GM12878 (cell line): Measurements from ENCODE around the gene MAFG. TPM values are rescaled to one million over a fixed set of nuclear protein-coding genes. Genes with fewer than 3 reads are reported as not detected.

Experiments
- ATAC-seq: fragments of 200-7000 bp; cut with Tn5 transposase; 3 replicates; pipeline ENCODE4 v1.9.1; 2020; ENCODE audit warnings: mild to moderate bottlenecking, moderate library complexity
- BruUV-seq: library from RNA; stranded (reverse); fragments of 400-500 nt; replicated peaks from 2 replicates; lab custom pipeline; 2021; lab: Mats Ljungman, UMichigan
- CTCF ChIA-PET: fragments of 300-600 bp; sonication (Branson Sonifier 250); formaldehyde crosslinking; extraction: SDS; loops from one replicate; lab custom pipeline; 2021; ENCODE audit warnings: inconsistent platforms; lab: Yijun Ruan, JAX
- POLR2A ChIA-PET: fragments of 350-600 bp; formaldehyde crosslinking; extraction: SDS; loops from one replicate; lab custom pipeline; 2021; ENCODE audit warnings: inconsistent platforms; lab: Charles Lee
- RAD21 ChIA-PET: fragments of 300-600 bp; sonication (Branson Sonifier 250); formaldehyde crosslinking; loops from one replicate; lab custom pipeline; 2023; ENCODE audit warnings: antibody characterized with exemption; ENCODE audit not compliant: unreplicated experiment; lab: Charles Lee
- SMC1A ChIA-PET: fragments of 300-600 bp; sonication (Branson Sonifier 250); formaldehyde crosslinking; loops from one replicate; lab custom pipeline; 2023; ENCODE audit not compliant: unreplicated experiment, uncharacterized antibody; lab: Charles Lee
- DNase-seq: peaks from one replicate; pipeline ENCODE4 v3.0.0-alpha.2; 2011; ENCODE audit warnings: low read depth, low spot score
- FAIRE-seq: peaks from 3 replicates; lab custom pipeline; 2011; peaks lifted over from hg19 to GRCh38; lab: Jason Lieb, UNC
- H2AFZ ChIP-seq: 2 replicates; pipeline ENCODE4 v1.6.0; 2011; ENCODE audit warnings: low read depth, low read length, control low read depth; ENCODE audit not compliant: control insufficient read depth
- H3K27ac ChIP-seq: 2 replicates; pipeline ENCODE4 v1.5.1; 2011; ENCODE audit warnings: control low read depth; ENCODE audit not compliant: control insufficient read depth, insufficient read depth
- H3K27me3 ChIP-seq, 2 experiments: replicated peaks in 1 of 2; 2 replicates each; pipeline versions ENCODE4 v1.6.0 to v1.6.1; 2011; ENCODE audit warnings: low read length in 1 of 2; ENCODE audit not compliant: control insufficient read depth in 2 of 2, insufficient read depth in 2 of 2
- H3K36me3 ChIP-seq, 2 experiments: 2 replicates each; pipeline ENCODE4 v1.5.1; 2011; ENCODE audit warnings: low read length in 1 of 2; ENCODE audit not compliant: control insufficient read depth in 2 of 2, insufficient read depth in 2 of 2
- H3K4me1 ChIP-seq: 2 replicates; pipeline ENCODE4 v1.6.1; 2011; ENCODE audit warnings: mild to moderate bottlenecking, low read length, moderate library complexity, mixed read lengths; ENCODE audit not compliant: control insufficient read depth, insufficient read depth
- H3K4me2 ChIP-seq: 2 replicates; pipeline ENCODE4 v1.6.0; 2011; ENCODE audit warnings: control low read depth; ENCODE audit not compliant: control insufficient read depth, insufficient read depth
- H3K4me3 ChIP-seq: fragments of 200-600 bp; sonication (generic); 2 replicates; pipeline ENCODE4 v1.5.1; 2016
- H3K79me2 ChIP-seq: 2 replicates; pipeline ENCODE4 v1.6.0; 2011; ENCODE audit warnings: low read length; ENCODE audit not compliant: control insufficient read depth, insufficient read depth
- H3K9ac ChIP-seq: 2 replicates; pipeline ENCODE4 v1.8.0; 2011; ENCODE audit warnings: low read length, control low read depth, mixed read lengths; ENCODE audit not compliant: control insufficient read depth, insufficient read depth
- H3K9me3 ChIP-seq: replicated peaks from 3 replicates; pipeline ENCODE4 v1.5.1; 2011; ENCODE audit warnings: mild to moderate bottlenecking, low read length; ENCODE audit not compliant: control insufficient read depth, insufficient read depth
- H4K20me1 ChIP-seq: 2 replicates; pipeline ENCODE4 v1.6.0; 2011; ENCODE audit not compliant: control insufficient read depth, insufficient read depth
- BHLHE40 ChIP-seq, 2 experiments: fragments of 450-650 bp in 1 of 2; IDR thresholded peaks; 2 replicates each; pipeline ENCODE4 v1.6.1; 2011 to 2017; ENCODE audit warnings: low read depth in 2 of 2, borderline replicate concordance in 1 of 2, improper control_type of control experiment in 1 of 2, low read length in 1 of 2, mild to moderate bottlenecking in 1 of 2
- EED ChIP-seq: sonication (generic); IDR thresholded peaks from 2 replicates; pipeline ENCODE4 v1.6.1; 2016; ENCODE audit warnings: antibody characterized with exemption, low read depth
- IKZF1 ChIP-seq: fragments of 450-650 bp; conservative IDR thresholded peaks from 2 replicates; pipeline ENCODE4 v1.6.1; 2017; ENCODE audit warnings: antibody characterized with exemption, mild to moderate bottlenecking
- JUNB ChIP-seq: IDR thresholded peaks from 2 replicates; pipeline ENCODE4 v1.6.1; 2016; ENCODE audit warnings: antibody characterized with exemption, mild to moderate bottlenecking
- KAT2A ChIP-seq: conservative IDR thresholded peaks from 2 replicates; pipeline ENCODE4 v1.6.1; 2011; ENCODE audit warnings: low read depth, low read length; ENCODE audit not compliant: control insufficient read depth
- NR2C1 ChIP-seq: fragments of 450-650 bp; IDR thresholded peaks from 2 replicates; pipeline ENCODE4 v1.6.1; 2017; ENCODE audit warnings: antibody characterized with exemption, mild to moderate bottlenecking, moderate library complexity
- POLR2A ChIP-seq: IDR thresholded peaks from 2 replicates; pipeline ENCODE4 v1.6.1; 2011; ENCODE audit warnings: low read depth, mild to moderate bottlenecking, low read length
- POLR2AphosphoS2 ChIP-seq: IDR thresholded peaks from 2 replicates; pipeline ENCODE4 v1.6.1; 2011; ENCODE audit warnings: low read depth, mild to moderate bottlenecking, low read length, improper control_type of control experiment, moderate library complexity
- RBBP5 ChIP-seq: fragments of 200-600 bp; sonication (generic); conservative IDR thresholded peaks from 2 replicates; pipeline ENCODE4 v1.6.1; 2016
- RFX5 ChIP-seq: IDR thresholded peaks from 2 replicates; pipeline ENCODE4 v1.6.1; 2011; ENCODE audit warnings: low read depth, low read length, improper control_type of control experiment
- SPI1 ChIP-seq: IDR thresholded peaks from 2 replicates; pipeline ENCODE4 v1.6.1; 2011; ENCODE audit warnings: low read depth, mild to moderate bottlenecking, low read length, moderate library complexity, borderline replicate concordance; ENCODE audit not compliant: insufficient read depth
- SREBF2 ChIP-seq: IDR thresholded peaks from 2 replicates; pipeline ENCODE4 v1.6.1; 2012; ENCODE audit warnings: mild to moderate bottlenecking, low read length
- TCF3 ChIP-seq: IDR thresholded peaks from 2 replicates; pipeline ENCODE4 v1.6.1; 2012; ENCODE audit warnings: low read depth, mild to moderate bottlenecking, low read length, borderline replicate concordance; ENCODE audit not compliant: insufficient read depth
- WGBS: methylation state at CpG from one replicate; pipeline ENCODE4 v1.1.6; 2016; ENCODE audit warnings: low lambda C conversion rate; ENCODE audit not compliant: insufficient replicate concordance, insufficient coverage; ENCODE audit errors: missing lambda C conversion rate; 5-methylcytosine and 5-hydroxymethylcytosine counted together
- in situ Hi-C: fragments of 300-500 bp; cut with MboI; formaldehyde crosslinking; loops from 9 replicates; pipeline ENCODE4 v1.14.3; 2018; ENCODE audit warnings: mixed read lengths
- intact Hi-C: fragments of 100-400 bp; cut with micrococcal nuclease; formaldehyde crosslinking; loops from one replicate; pipeline ENCODE4 v1.14.2; 2022; ENCODE audit not compliant: unreplicated experiment
- polyA plus RNA-seq, 11 experiments: library from polyadenylated mRNA; depleted of rRNA in 4 of 11; unstranded in 6 of 11; stranded (reverse) in 5 of 11; fragments of >200 nt; fragmentation: Nextera tagmentation in 4 of 11; fragmentation: Illumina TruSeq in 1 of 11; extraction: Ambion mirVana in 4 of 11; extraction: Trizol in 1 of 11; gene quantifications; 1 replicate in 1 of 11; 2 replicates in 10 of 11; pipeline versions ENCODE4 v1.2.1 to v1.2.3, GENCODE V29; 2011 to 2016; ENCODE audit warnings: inconsistent platforms in 2 of 11, missing spikeins in 2 of 11, low read depth in 1 of 11
- total RNA-seq, 4 experiments: library from RNA; depleted of rRNA in 3 of 4; stranded (reverse); fragments of >200 nt in 3 of 4; fragmentation: Illumina TruSeq in 1 of 4; extraction: Trizol in 1 of 4; gene quantifications; 2 replicates each; pipeline versions ENCODE4 v1.2.1 to v1.2.3, GENCODE V29; 2013 to 2021
- TF ChIP-seq, protein P1 (sequence below), 3 experiments: IDR thresholded peaks in 2 of 3; conservative IDR thresholded peaks in 1 of 3; 2 replicates each; pipeline ENCODE4 v1.5.1; 2011; ENCODE audit warnings: low read depth in 3 of 3, low read length in 3 of 3, mild to moderate bottlenecking in 3 of 3, control low read depth in 2 of 3, moderate library complexity in 2 of 3, inconsistent platforms in 1 of 3, mixed read lengths in 1 of 3; ENCODE audit not compliant: control insufficient read depth in 2 of 3, insufficient read depth in 1 of 3; ENCODE audit errors: extremely low read depth in 1 of 3
- TF ChIP-seq, protein P2 (sequence below): fragments of 450-650 bp; IDR thresholded peaks from 2 replicates; pipeline ENCODE4 v1.6.1; 2017; ENCODE audit warnings: low read depth, mild to moderate bottlenecking, moderate library complexity
- TF ChIP-seq, protein P3 (sequence below): IDR thresholded peaks from 2 replicates; pipeline ENCODE4 v1.6.1; 2012; ENCODE audit warnings: low read depth, low read length, improper control_type of control experiment
- TF ChIP-seq, protein P4 (sequence below): IDR thresholded peaks from 2 replicates; pipeline ENCODE4 v1.6.1; 2012; ENCODE audit warnings: low read depth, low read length, improper control_type of control experiment

Gene MAFG
- total and polyA plus RNA-seq, 10 of the 15 experiments (the other 5 are each of a cell fraction or from before 2014, with no cell fraction given), result 0.48 to 20.1 (median 7.6) TPM

DNA sequence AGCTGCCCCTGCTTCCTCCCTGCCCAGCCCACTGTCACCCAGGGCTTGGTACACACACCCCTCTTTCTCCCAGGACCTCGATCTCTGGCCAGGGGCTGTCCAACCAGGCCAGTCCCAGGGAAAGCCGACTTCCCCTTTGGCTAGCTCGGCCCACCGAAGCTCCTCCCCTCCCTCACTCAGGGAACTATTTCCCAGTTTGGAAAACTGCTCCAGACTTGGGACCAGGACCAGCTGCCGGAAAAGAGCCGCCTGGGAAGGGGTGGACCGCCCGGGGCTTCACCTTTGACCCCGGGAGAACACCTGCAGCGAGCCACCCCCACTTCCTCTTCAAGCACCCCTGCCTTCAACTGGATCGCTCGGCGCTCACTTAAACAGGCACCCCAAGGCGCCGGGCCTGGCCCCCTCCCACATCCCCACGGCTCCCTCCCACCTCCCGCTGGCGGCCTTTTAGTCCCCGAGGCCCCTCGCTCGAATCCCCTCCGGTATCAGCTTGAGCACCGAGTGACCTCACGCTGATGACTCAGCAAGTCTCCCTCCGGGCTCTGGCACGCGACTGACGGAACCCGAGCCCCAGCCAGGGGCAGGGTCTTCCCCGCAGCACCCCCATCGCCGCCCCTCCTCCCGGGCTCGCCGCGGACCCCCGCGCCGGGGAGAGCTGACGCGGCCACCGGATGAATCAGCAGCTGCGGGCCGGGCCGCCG, 934 bp downstream of the MAFG start:
- H3K4me2 ChIP-seq, result peak overlapping the region; percentile 97
- FAIRE-seq (peak; percentile 54), DNase-seq (no peak), ATAC-seq (peak; percentile 38)
- H3K36me3 ChIP-seq, result peaks cover 0 to 6% of the 10 kb centered on the region in 2 experiments; a peak in 2 of 4 replicates
- H3K27ac ChIP-seq, result peak overlapping the region; percentile 71
- ChIA-PET CTCF (interaction anchor here (1.2 to 2.1 kb wide), 5 partner anchors 10 to 93 kb away, joined by 3 to 9 read pairs (median 5); no protein-coding TSS in a partner anchor), RAD21 (interaction anchor here (0.6 to 1.1 kb wide), 6 partner anchors 9 to 243 kb away, joined by 3 to 4 read pairs (median 3); partner anchors contain the start of gene ARL16), POLR2A (interaction anchor here (0.5 to 2.0 kb wide), 6 partner anchors 10 to 257 kb away, joined by 3 to 8 read pairs (median 4); partner anchors contain the start of gene PYCR1), SMC1A (interaction anchor here (1.5 kb wide), 1 partner anchor 9 kb away, joined by 6 read pairs; no protein-coding TSS in a partner anchor)
- peaks cover 27% of the 10 kb centered on the region for H3K4me1 ChIP-seq
- H3K79me2 ChIP-seq, result peaks cover 39% of the 10 kb centered on the region
- 2% methylated on average over 35 of the region's 46 CpGs for WGBS
- H3K9ac ChIP-seq, result peak overlapping the region; percentile 85
- in situ Hi-C loops (no loop called here), intact Hi-C loops (loop anchor here (5.0 kb wide), 2 partner anchors 41 to 54 kb away; partner anchors contain the start of gene ARHGDIA)
- H2AFZ ChIP-seq, result peak overlapping the region; percentile 28
- H3K27me3 ChIP-seq, result no peaks in the 10 kb centered on the region
- BruUV-seq, result TSS peak; percentile 53
- peak overlapping the region; percentile 83 for H3K4me3 ChIP-seq
- H3K9me3 ChIP-seq, result no peaks in the 10 kb centered on the region
- no peaks in the 10 kb centered on the region; the same call in 1 of the 2 replicates for H4K20me1 ChIP-seq
- TF ChIP-seq RFX5, result no peak
- peak; percentile 80 to 93 for TF ChIP-seq BHLHE40 (IDR thresholded peaks at IDR 0.05; ENCODE audit: borderline replicate concordance in 1 of 2, low read depth in 2 of 2, low read length in 1 of 2)
- TF ChIP-seq POLR2AphosphoS2, result no peak
- TF ChIP-seq, protein P1, sequence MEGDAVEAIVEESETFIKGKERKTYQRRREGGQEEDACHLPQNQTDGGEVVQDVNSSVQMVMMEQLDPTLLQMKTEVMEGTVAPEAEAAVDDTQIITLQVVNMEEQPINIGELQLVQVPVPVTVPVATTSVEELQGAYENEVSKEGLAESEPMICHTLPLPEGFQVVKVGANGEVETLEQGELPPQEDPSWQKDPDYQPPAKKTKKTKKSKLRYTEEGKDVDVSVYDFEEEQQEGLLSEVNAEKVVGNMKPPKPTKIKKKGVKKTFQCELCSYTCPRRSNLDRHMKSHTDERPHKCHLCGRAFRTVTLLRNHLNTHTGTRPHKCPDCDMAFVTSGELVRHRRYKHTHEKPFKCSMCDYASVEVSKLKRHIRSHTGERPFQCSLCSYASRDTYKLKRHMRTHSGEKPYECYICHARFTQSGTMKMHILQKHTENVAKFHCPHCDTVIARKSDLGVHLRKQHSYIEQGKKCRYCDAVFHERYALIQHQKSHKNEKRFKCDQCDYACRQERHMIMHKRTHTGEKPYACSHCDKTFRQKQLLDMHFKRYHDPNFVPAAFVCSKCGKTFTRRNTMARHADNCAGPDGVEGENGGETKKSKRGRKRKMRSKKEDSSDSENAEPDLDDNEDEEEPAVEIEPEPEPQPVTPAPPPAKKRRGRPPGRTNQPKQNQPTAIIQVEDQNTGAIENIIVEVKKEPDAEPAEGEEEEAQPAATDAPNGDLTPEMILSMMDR (IDR thresholded peaks at IDR 0.05 in 2 of 3, conservative IDR thresholded peaks at IDR 0.05 in 1 of 3; ENCODE audit: control insufficient read depth in 2 of 3, extremely low read depth in 1 of 3, insufficient read depth in 1 of 3, low read depth in 3 of 3, low read length in 3 of 3), result no peak
- TF ChIP-seq, protein P2, sequence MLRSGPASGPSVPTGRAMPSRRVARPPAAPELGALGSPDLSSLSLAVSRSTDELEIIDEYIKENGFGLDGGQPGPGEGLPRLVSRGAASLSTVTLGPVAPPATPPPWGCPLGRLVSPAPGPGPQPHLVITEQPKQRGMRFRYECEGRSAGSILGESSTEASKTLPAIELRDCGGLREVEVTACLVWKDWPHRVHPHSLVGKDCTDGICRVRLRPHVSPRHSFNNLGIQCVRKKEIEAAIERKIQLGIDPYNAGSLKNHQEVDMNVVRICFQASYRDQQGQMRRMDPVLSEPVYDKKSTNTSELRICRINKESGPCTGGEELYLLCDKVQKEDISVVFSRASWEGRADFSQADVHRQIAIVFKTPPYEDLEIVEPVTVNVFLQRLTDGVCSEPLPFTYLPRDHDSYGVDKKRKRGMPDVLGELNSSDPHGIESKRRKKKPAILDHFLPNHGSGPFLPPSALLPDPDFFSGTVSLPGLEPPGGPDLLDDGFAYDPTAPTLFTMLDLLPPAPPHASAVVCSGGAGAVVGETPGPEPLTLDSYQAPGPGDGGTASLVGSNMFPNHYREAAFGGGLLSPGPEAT, result 0 out of 2 replicates have a peak, but pooled peaks have one; percentile 25
- TF ChIP-seq TCF3, result 0 out of 2 replicates have a peak, but pooled peaks have one; percentile 46
- TF ChIP-seq JUNB, result no peak; the same call in 1 of the 2 replicates
- TF ChIP-seq, protein P3, sequence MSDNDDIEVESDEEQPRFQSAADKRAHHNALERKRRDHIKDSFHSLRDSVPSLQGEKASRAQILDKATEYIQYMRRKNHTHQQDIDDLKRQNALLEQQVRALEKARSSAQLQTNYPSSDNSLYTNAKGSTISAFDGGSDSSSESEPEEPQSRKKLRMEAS, result no peak
- TF ChIP-seq POLR2A, result peak; percentile 62
- peak; percentile 74 for TF ChIP-seq IKZF1
- TF ChIP-seq KAT2A, result no peak
- TF ChIP-seq SPI1, result peak; percentile 76
- TF ChIP-seq, protein P4, sequence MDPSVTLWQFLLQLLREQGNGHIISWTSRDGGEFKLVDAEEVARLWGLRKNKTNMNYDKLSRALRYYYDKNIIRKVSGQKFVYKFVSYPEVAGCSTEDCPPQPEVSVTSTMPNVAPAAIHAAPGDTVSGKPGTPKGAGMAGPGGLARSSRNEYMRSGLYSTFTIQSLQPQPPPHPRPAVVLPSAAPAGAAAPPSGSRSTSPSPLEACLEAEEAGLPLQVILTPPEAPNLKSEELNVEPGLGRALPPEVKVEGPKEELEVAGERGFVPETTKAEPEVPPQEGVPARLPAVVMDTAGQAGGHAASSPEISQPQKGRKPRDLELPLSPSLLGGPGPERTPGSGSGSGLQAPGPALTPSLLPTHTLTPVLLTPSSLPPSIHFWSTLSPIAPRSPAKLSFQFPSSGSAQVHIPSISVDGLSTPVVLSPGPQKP, result no peak
- TF ChIP-seq EED, result peak; percentile 58; the same call in 1 of the 2 replicates
- no peak for TF ChIP-seq RBBP5
- TF ChIP-seq SREBF2, result no peak
- peak; percentile 91 for TF ChIP-seq NR2C1
